HUES6 (cell line): ENCODE data around the gene EVI5L.
A peak's percentile ranks its signal among the peaks of the same experiment; 100 is the strongest.

ENCODE experiments used
- H3K27ac ChIP-seq: 2 replicates; pipeline ENCODE4 v1.7.0; 2013; ENCODE audit warnings: low read depth, mild to moderate bottlenecking, low read length, inconsistent platforms
- H3K27me3 ChIP-seq: 2 replicates; pipeline ENCODE4 v1.6.1; 2013; ENCODE audit warnings: low read length; ENCODE audit not compliant: control insufficient read depth, insufficient read depth
- H3K36me3 ChIP-seq: 2 replicates; pipeline ENCODE4 v1.6.1; 2013; ENCODE audit warnings: low read length; ENCODE audit not compliant: control insufficient read depth, insufficient read depth
- H3K4me1 ChIP-seq: 2 replicates; pipeline ENCODE4 v1.6.1; 2013; ENCODE audit warnings: low read length; ENCODE audit not compliant: control insufficient read depth, insufficient read depth
- H3K4me3 ChIP-seq: 2 replicates; pipeline ENCODE4 v1.5.1; 2013; ENCODE audit warnings: low read depth, low read length
- H3K9ac ChIP-seq: one replicate; pipeline ENCODE4 v1.6.1; 2013; ENCODE audit warnings: mild to moderate bottlenecking, low read length
- H3K9me3 ChIP-seq: 2 replicates; pipeline ENCODE4 v1.6.1; 2013; ENCODE audit warnings: low read depth, low read length; ENCODE audit not compliant: control insufficient read depth, insufficient read depth

The EVI5L gene

DNA sequence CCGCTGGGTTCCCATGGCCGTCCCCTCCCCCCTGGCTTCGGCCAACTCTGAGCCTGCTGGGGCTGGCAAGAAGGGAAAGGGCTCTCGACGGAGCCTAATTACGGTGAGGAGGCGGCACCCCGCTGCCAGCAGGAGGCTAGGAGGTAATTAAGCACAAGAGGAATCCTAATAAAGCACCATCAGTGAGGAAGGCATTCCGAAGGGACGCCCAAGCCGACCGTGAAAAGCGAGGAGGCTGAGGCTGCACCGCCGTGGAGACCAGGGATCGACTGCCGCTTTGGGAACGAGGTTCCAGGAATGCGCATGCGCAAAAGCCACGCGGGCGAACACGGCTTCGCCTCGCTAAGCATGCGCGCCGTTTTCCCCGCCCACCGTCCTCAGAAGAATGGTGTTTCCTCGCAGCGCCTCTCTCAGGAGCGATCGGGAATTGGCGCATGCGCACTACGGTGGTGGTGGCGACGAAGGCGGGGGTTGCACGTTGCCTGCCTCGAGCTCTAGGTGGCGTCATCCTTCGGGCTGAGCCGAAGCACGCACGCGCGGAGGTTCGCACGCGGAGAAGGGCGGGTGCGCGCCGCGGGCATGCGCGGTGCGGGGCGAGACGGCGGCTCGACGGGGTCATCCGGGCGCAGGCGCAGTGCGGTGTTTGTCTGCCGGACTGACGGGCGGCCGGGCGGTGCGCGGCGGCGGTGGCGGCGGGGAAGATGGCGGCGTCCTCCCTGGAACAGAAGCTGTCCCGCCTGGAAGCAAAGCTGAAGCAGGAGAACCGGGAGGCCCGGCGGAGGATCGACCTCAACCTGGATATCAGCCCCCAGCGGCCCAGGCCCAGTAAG, 73.4 kb downstream of the EVI5L start, which contains the start of gene MAP2K7:
MAP2K7 (plus strand) TSS at position 634 of the 830 bp plus-strand sequence; CDS start at position 702, 68 bp downstream.
- Histone ChIP-seq H3K4me1 (peaks cover 16% of the 10 kb centered on the region), H3K27ac (peak within 1 kb of the TSS; percentile 28; the same call in 1 of the 2 replicates), H3K9me3 (no peaks in the 10 kb centered on the region), H3K36me3 (peaks cover 13% of the 10 kb centered on the region), H3K4me3 (peak within 1 kb of the TSS; percentile 93), H3K27me3 (no peaks in the 10 kb centered on the region), H3K9ac (peak within 1 kb of the TSS; percentile 83)

DNA sequence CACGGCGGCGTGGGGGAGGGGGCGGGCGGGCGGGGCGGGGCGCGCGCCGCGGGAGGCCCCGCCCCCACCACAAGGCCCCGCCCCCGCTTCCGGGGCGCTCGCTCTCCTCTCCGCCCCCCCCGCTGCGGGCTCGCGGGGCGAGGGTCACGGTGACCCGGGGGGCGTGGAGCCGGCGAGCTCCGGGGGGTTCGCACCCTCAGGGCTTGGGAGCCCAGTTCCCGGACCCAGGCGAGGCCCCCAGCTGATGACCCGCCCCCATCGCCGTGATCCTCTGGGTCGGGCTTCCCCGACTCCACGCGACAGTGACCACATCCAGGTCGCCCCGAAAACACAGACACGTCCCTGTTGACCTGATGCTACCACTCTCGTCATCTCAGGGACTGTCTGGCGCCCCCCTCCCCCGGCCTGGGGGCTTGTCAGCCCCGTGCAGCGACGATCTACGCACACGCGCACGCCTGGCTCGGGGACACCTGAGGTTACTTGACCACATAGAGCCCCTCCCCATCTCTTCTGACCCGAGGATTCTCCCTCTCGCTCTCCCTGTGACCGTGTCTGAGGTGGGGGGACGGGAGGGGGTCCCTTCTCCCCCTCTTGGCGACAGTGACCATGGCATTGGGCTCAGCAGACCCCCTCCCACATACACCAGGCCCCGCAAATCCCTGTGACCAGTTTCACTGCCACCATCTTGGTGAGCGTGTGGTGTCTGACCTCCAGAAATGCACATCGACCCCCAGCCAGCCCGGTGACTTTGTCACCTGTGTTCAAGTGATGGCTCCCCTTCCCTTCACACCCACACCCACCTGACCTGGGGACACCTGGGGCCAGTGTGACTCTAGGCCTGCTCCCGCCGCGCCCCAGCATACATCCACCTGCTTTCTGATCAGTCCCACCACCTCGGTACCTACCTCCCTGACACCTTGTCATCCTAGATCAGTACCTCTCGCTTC, 74.3 kb downstream of the EVI5L start:
- Histone ChIP-seq H3K9me3 (no peaks in the 10 kb centered on the region), H3K36me3 (peaks cover 13% of the 10 kb centered on the region), H3K9ac (peak overlapping the region; percentile 83), H3K27ac (peak overlapping the region; percentile 28; the same call in 1 of the 2 replicates), H3K4me3 (peak overlapping the region; percentile 93), H3K27me3 (no peaks in the 10 kb centered on the region), H3K4me1 (peaks cover 16% of the 10 kb centered on the region)

DNA sequence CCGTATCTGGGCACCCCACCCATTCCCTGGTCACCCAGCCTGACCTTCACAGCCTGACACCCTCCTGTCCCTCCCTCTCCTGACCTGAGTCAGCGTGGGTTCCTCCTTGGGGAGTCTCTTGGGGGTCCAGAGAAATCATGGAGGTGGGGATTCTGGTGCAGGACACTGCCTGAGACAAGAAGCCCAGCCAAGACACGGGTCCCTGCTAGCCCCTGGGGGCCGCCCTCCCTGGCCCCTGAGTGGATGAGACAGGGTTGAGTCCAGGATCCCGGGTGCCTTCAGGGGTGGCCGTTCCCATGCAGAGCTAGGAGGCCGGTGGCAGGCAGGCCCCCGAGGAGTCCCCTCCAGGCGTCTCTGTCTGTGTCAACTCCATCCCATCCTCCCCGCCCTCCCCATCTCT, 75.2 kb downstream of the EVI5L start:
- no peak overlapping the region for H3K4me3 ChIP-seq

DNA sequence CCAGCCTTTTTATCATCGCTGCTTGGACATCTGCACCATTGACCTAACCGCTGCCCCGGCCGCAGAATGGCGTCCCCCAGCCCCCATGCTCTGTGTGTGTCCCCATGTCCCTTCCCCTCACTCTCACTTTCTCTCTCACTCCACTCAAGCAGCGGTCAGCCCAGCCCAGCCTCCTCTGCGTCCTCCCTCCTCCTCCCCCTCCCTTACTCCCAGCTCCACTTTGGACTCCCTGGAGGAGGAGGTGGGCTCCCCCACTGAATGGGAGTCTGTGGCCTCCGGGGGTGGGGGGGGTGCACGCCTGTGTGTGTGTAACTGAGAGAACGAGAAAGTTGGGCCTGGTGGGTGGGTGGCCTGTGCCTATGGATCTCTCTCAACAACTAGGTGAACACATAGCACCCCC, 75.8 kb downstream of the EVI5L start:
- peaks cover 16% of the 10 kb centered on the region for H3K4me1 ChIP-seq
- H3K27ac ChIP-seq = no peak overlapping the region
- H3K36me3 ChIP-seq = peaks cover 16% of the 10 kb centered on the region
- H3K4me3 ChIP-seq = 0 out of 2 replicates have a peak overlapping the region, but pooled peaks have one; percentile 10
- no peak overlapping the region for H3K9ac ChIP-seq
- H3K27me3 ChIP-seq = no peaks in the 10 kb centered on the region
- H3K9me3 ChIP-seq = no peaks in the 10 kb centered on the region

More for the DNA sequence above, 75.2 kb downstream of the EVI5L start:
- H3K9ac ChIP-seq = no peak overlapping the region
- H3K27ac ChIP-seq = no peak overlapping the region
- H3K9me3 ChIP-seq = no peaks in the 10 kb centered on the region
- H3K27me3 ChIP-seq = no peaks in the 10 kb centered on the region
- H3K36me3 ChIP-seq = peaks cover 12% of the 10 kb centered on the region
- peaks cover 16% of the 10 kb centered on the region for H3K4me1 ChIP-seq

DNA sequence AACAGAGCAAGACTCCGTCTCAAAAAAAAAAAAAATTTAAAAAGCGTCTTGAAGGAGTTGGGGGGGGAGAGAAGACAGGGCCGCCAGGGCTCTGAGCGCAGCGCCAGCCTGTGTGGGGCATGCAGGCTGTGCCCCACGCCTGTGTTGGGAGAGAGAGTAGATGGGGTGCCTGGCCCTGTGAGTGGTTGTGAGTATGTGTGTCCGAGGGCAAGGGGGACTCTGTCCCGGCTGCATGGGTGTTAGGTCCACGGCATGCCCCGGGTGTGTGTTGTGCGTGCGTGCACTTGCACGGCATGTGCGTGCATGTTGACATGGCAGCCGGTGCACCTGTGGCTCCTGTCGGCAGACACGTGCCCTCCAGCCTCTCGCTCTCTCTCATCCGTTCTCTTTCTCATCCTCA, 77.1 kb downstream of the EVI5L start:
- no peak overlapping the region for H3K9ac ChIP-seq
- peaks cover 26% of the 10 kb centered on the region for H3K36me3 ChIP-seq
- no peaks in the 10 kb centered on the region for H3K27me3 ChIP-seq
- peaks cover 16% of the 10 kb centered on the region for H3K4me1 ChIP-seq
- no peak overlapping the region for H3K4me3 ChIP-seq
- no peak overlapping the region for H3K27ac ChIP-seq
- no peaks in the 10 kb centered on the region for H3K9me3 ChIP-seq

DNA sequence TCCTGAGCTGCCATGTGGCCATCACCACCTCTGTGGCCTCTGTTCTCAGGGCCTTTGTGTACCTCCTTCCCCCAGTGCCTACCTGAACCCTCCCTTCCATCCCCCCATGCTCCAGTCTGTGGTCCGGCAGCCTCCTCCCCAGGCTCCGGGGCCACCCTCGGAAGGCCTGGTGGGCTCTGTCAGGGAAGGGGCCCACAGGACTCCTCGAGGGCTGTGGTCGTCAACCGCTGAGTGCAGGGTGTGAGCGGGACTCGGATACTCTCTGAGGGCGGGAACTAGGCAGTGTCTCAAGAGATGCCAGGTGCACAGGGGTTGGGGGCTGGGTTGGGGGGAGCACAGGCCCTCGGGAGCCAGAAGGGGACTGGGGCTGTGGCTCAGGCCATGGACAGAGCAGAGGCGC, 77.5 kb downstream of the EVI5L start:
- Histone ChIP-seq H3K9ac (no peak overlapping the region), H3K9me3 (no peaks in the 10 kb centered on the region), H3K27me3 (no peaks in the 10 kb centered on the region), H3K4me3 (no peak overlapping the region), H3K27ac (no peak overlapping the region), H3K4me1 (peaks cover 14% of the 10 kb centered on the region), H3K36me3 (peaks cover 29% of the 10 kb centered on the region)

DNA sequence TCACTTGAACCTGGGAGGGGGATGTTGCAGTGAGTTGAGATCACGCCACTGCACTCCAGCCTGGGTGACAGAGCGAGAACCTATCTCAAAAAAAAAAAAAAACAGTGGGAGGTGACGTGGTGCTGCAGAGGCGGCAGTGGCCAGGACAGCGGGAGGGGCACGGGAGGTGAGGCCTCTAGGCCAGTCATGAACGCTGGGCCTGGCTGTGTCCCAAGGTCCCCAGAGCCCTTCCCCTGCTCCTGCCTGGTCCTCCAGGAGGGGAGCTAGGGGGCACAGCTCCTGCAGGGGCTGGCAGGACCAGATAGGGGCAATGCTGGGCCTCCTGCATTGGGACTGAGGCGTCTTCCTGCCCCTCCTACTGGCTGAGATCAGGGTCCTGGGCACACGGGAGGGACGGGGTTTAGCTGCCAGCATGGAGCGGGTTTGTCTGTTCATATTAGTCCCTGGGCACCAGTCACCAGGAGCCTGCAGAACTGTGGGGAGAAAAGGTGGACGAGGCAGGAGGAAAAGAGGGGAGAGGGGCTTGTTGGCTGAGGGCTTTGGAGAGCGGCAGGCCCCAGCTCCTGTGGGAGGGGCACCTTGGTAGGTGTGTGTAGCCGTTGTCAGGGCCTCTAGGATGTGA, 78.2 kb downstream of the EVI5L start:
- no peak overlapping the region for H3K27ac ChIP-seq
- no peaks in the 10 kb centered on the region for H3K27me3 ChIP-seq
- H3K9ac ChIP-seq = no peak overlapping the region
- peaks cover 32% of the 10 kb centered on the region for H3K36me3 ChIP-seq
- H3K9me3 ChIP-seq = no peaks in the 10 kb centered on the region
- H3K4me3 ChIP-seq = no peak overlapping the region
- peaks cover 8% of the 10 kb centered on the region; the same call in 1 of the 2 replicates for H3K4me1 ChIP-seq

DNA sequence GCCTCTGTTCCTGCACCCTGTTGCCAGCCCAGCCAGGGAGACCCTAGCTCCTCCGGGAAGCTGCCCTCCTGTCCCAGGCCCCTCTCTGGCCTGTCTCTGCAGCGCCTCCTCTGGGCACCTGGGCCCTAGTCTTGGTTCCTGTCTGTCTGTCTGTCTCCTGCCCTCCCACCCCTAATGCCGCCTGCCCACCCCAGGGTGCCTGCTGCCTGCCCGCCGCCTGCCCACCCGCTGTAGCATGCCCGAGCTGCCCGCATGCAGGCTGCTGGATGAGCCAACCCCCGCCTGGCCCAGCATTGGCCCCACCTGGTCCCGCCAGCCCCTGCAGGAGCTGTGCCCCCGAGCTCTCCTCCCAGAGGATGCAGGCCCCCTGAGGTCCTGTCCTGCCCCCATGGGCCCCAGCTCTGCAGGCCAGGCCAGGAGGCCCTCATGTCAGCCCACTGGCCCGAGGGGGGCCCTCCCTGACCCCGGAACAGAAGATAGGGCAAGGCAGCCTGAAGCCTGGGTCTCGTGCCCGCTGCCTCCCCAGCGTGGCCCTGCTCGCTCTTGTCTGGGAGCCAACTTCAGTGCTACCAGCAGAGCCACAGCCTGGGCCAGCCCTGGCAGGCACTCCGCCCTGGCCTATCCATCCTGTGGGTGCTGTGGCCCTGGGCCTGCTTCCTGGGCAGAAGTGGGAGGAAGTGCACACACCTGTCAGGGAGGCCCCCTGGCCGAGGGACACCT, 78.9 kb downstream of the EVI5L start:
- Histone ChIP-seq H3K4me3 (no peak overlapping the region), H3K4me1 (peaks cover 8% of the 10 kb centered on the region; the same call in 1 of the 2 replicates), H3K36me3 (peaks cover 32% of the 10 kb centered on the region), H3K9me3 (no peaks in the 10 kb centered on the region), H3K9ac (no peak overlapping the region), H3K27ac (no peak overlapping the region), H3K27me3 (no peaks in the 10 kb centered on the region)

DNA sequence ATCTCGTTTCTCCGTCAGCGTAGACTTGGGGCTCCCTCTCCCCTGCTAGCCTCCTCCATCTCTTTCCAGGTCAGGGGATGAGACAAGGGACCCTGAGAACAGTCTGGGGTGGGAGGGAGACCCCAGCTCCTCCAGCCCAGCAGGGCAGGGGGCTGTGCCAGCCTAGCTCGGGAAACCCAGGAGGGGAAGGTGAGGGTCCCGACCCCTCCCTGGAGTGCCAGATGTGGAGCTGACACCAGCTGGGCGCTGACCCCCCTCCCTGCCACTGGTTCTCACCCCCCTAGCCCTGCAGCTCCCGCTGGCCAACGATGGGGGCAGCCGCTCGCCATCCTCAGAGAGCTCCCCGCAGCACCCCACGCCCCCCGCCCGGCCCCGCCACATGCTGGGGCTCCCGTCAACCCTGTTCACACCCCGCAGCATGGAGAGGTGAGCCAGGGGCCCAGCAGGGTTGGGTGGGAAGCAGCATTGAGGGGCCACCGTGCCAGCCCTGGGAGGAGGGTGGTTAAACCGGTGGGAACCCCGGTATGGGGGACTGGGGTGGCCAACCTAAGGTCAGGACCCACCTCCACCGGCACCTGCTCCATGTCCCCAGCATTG, 79.6 kb downstream of the EVI5L start:
- H3K36me3 ChIP-seq = peaks cover 32% of the 10 kb centered on the region

More for the DNA sequence above, 79.6 kb downstream of the EVI5L start:
- Histone ChIP-seq H3K4me3 (no peak overlapping the region), H3K4me1 (peaks cover 7% of the 10 kb centered on the region; the same call in 1 of the 2 replicates), H3K27me3 (peaks cover 2% of the 10 kb centered on the region), H3K9me3 (no peaks in the 10 kb centered on the region), H3K9ac (no peak overlapping the region), H3K27ac (no peak overlapping the region)
